HFFc6 (cell line): ENCODE measurements around the gene TTBK2. TPM values are rescaled to one million over a fixed set of nuclear protein-coding genes. Genes with fewer than 3 reads are reported as not detected.
A peak's percentile ranks its signal among the peaks of the same experiment; 100 is the strongest.

ENCODE experiments used
- DNase-seq: peaks from one replicate; pipeline ENCODE4 v3.0.0-alpha.2; 2018
- H3K27ac Mint-ChIP-seq: 2 replicates; pipeline ENCODE4 v1.8.0; 2020; ENCODE audit warnings: mild to moderate bottlenecking, mixed read lengths
- H3K27me3 Mint-ChIP-seq: 2 replicates; pipeline ENCODE4 v1.8.0; 2021; ENCODE audit warnings: mild to moderate bottlenecking, moderate library complexity, mixed read lengths; ENCODE audit not compliant: insufficient read depth
- H3K36me3 Mint-ChIP-seq: 2 replicates; pipeline ENCODE4 v1.8.0; 2021; ENCODE audit warnings: low read depth, mixed read lengths
- H3K4me1 Mint-ChIP-seq: 2 replicates; pipeline ENCODE4 v1.8.0; 2020; ENCODE audit warnings: low read depth, mixed read lengths
- H3K4me3 Mint-ChIP-seq: 2 replicates; pipeline ENCODE4 v1.8.0; 2020; ENCODE audit warnings: mild to moderate bottlenecking, moderate library complexity, mixed read lengths
- H3K9me3 Mint-ChIP-seq: 2 replicates; pipeline ENCODE4 v1.8.0; 2020; ENCODE audit warnings: mild to moderate bottlenecking, mixed read lengths
- CTCF ChIP-seq: fragments of 200-600 bp; sonication (generic); IDR thresholded peaks from 2 replicates; pipeline ENCODE4 v1.5.0; 2021; ENCODE audit warnings: antibody characterized with exemption, mild to moderate bottlenecking
- total RNA-seq, 6 experiments: library from RNA; stranded (reverse); fragmentation: NEBNext Ultra II Directional; extraction: Animal tissue kit (Norgen Biotek cat#: 25700); gene quantifications; 2 replicates in 1 of 6; 3 replicates in 5 of 6; pipeline ENCODE4 v1.2.3, GENCODE V29; 2021

The TTBK2 gene
- total RNA-seq, 6 experiments from 2014 or later, result 9.4 to 12.6 (median 10.2) TPM

- no peak for DNase-seq
- H3K9me3 Mint-ChIP-seq, result no peaks in the 10 kb centered on the region
- H3K36me3 Mint-ChIP-seq, result peaks cover 20% of the 10 kb centered on the region; the same call in 1 of the 2 replicates
- no peak overlapping the region for H3K4me3 Mint-ChIP-seq
- peak overlapping the region; percentile 31; the same call in 1 of the 2 replicates for H3K27ac Mint-ChIP-seq
- peaks cover 2% of the 10 kb centered on the region for H3K27me3 Mint-ChIP-seq
- peaks cover 18% of the 10 kb centered on the region for H3K4me1 Mint-ChIP-seq
- no peak for TF ChIP-seq CTCF
Observed at GRCh38 chr15:42732095-42732827, 188.3 kb downstream of the TTBK2 start.

DNA sequence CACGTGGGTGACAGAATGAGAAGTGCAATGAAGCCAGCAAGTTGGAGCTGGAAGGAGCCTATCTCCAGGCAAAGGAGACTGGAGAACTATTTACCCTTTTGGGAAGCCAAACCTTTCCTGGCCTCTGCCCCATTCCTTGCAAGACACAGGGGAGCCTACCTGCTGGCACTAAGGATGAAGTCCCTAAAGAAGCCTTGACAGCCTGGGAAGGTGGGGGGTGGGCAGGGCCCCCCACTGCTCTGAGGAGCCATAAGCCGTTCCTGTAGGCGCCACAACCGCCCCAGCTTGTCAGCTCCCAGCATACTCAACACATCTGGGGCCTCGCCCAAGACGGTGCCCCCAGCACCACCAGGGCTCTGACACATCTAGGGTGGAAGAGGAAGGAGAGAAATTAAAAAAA, 189.1 kb downstream of the TTBK2 start:
- no peak for TF ChIP-seq CTCF
- no peak overlapping the region for H3K27ac Mint-ChIP-seq
- peaks cover 23% of the 10 kb centered on the region; the same call in 1 of the 2 replicates for H3K36me3 Mint-ChIP-seq
- H3K27me3 Mint-ChIP-seq, result peaks cover 2% of the 10 kb centered on the region
- H3K9me3 Mint-ChIP-seq, result no peaks in the 10 kb centered on the region
- H3K4me3 Mint-ChIP-seq, result no peak overlapping the region
- peaks cover 17% of the 10 kb centered on the region for H3K4me1 Mint-ChIP-seq
- DNase-seq, result no peak

DNA sequence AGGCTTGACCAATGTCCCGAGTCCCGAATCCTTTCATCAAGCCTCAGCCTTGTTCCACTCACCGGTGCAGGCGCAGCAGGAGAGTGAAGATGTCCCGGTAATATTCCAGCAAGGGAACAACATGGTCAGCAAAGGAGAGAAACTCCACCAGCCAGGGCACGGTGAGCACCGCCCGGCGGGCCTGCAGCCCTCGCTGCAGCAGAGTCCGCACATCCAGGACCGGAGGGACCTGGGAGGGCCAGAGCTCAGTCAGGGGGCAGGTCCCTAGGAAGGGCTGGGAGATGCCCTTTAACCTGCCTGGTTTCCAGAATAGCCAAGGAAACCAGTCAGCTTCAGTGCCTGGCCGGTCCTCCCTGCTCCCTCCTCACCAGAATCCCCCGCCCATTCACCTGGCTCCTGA, 190.0 kb downstream of the TTBK2 start:
- peaks cover 11% of the 10 kb centered on the region for H3K4me1 Mint-ChIP-seq
- no peak for TF ChIP-seq CTCF
- no peak overlapping the region for H3K27ac Mint-ChIP-seq
- no peak overlapping the region for H3K4me3 Mint-ChIP-seq
- H3K27me3 Mint-ChIP-seq, result peaks cover 2% of the 10 kb centered on the region
- peaks cover 25% of the 10 kb centered on the region; the same call in 1 of the 2 replicates for H3K36me3 Mint-ChIP-seq
- DNase-seq, result no peak
- no peaks in the 10 kb centered on the region for H3K9me3 Mint-ChIP-seq

DNA sequence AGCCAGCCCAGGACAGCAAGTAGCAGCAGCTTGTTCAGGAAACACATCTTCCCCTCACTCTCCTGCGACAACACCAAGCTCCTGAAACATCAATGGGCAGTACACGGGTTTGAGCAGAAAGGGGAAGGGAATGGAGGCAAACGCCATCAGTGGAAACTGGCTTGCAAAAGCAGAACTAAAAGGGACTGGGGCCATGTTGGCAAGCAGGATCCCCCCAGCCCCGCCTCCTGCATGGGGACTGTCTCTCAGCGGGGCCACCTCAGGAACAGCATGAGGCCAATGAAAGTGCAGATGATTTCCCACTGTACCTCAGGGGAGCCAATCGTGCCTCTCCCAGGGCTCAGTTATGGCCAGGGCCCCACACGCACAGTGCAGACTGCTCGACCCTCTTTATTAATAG, 190.4 kb downstream of the TTBK2 start:
- DNase-seq, result no peak
- Mint-ChIP-seq H3K9me3 (no peaks in the 10 kb centered on the region), H3K27ac (no peak overlapping the region), H3K4me1 (peaks cover 11% of the 10 kb centered on the region), H3K4me3 (no peak overlapping the region), H3K36me3 (peaks cover 29% of the 10 kb centered on the region; the same call in 1 of the 2 replicates), H3K27me3 (peaks cover 2% of the 10 kb centered on the region)
- TF ChIP-seq CTCF, result no peak

DNA sequence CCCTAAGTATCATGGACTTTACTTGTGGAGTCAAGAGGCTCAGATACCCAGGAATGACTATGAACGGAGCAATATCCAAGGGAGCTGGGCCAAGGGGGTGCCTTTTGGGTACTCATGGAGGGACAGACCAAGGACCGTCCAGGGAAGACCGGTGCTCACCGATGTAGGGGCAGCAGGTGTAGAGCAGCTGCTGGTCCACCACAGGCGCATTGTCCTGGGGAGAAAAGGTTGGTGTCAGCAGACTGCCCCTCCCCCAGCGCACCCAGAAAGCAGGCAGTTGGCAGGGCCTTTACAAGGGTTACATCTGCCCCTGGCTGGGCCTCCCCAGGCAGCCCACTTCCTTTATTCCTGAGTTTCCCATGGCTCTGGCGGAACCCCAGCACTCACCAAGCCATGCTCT, 191.2 kb downstream of the TTBK2 start:
- Mint-ChIP-seq H3K9me3 (no peaks in the 10 kb centered on the region), H3K4me3 (no peak overlapping the region), H3K27me3 (peaks cover 2% of the 10 kb centered on the region), H3K36me3 (peaks cover 34% of the 10 kb centered on the region; the same call in 1 of the 2 replicates), H3K27ac (no peak overlapping the region), H3K4me1 (peaks cover 10% of the 10 kb centered on the region)
- DNase-seq, result no peak
- TF ChIP-seq CTCF, result no peak
